ENCODE results near the gene APOB. TPM values are rescaled to one million over a fixed set of nuclear protein-coding genes. Genes with fewer than 3 reads are reported as not detected.

Gene APOB
- total RNA-seq, 3 donors from 2014 or later (not counting 1 experiment from before 2014, with no cell fraction given), result not detected

- no peaks in the 10 kb centered on the region for H3K4me1 Mint-ChIP-seq
- peaks cover 0 to 14% of the 10 kb centered on the region in 2 donors for H3K27me3 Mint-ChIP-seq (ENCODE audit: low read depth in 2 of 2)
- 80% methylated on average over 1 of the region's 1 CpG for WGBS (ENCODE audit: insufficient coverage)
- intact Hi-C loops (cut with micrococcal nuclease), result no loop called here
- H3K27ac ChIP-seq (ENCODE audit: low read length), result no peak overlapping the region
- peaks cover 0 to 5% of the 10 kb centered on the region in 2 donors for H3K9me3 Mint-ChIP-seq
- H3K36me3 Mint-ChIP-seq, result no peaks in the 10 kb centered on the region
- no peak overlapping the region for H3K4me3 Mint-ChIP-seq
- H3K9me3 ChIP-seq (ENCODE audit: control insufficient read depth, insufficient read depth, low read length), result no peaks in the 10 kb centered on the region
- H3K27me3 ChIP-seq (ENCODE audit: control insufficient read depth, insufficient read depth, low read length), result no peaks in the 10 kb centered on the region
- no peak for ATAC-seq
- no peak overlapping the region for H3K27ac Mint-ChIP-seq
- no peaks in the 10 kb centered on the region for H3K4me1 ChIP-seq (ENCODE audit: control insufficient read depth, insufficient read depth, low read length)
- H3K4me3 ChIP-seq (ENCODE audit: low read length), result no peak overlapping the region
- no peak for DNase-seq
- H3K36me3 ChIP-seq (ENCODE audit: control insufficient read depth, insufficient read depth, low read length), result no peaks in the 10 kb centered on the region
- no peak for TF ChIP-seq CTCF (IDR thresholded peaks at IDR 0.05)
Measured at GRCh38 chr2:21083482-21083881, 39.6 kb upstream of the APOB start.

GRCh38 chr2:21078296-21078695, 34.4 kb upstream of the APOB start:
- intact Hi-C loops (cut with micrococcal nuclease), result no loop called here
- Histone ChIP-seq H3K27me3 (ENCODE audit: control insufficient read depth, insufficient read depth, low read length) (no peaks in the 10 kb centered on the region), H3K9me3 (ENCODE audit: control insufficient read depth, insufficient read depth, low read length) (no peaks in the 10 kb centered on the region), H3K36me3 (ENCODE audit: control insufficient read depth, insufficient read depth, low read length) (no peaks in the 10 kb centered on the region), H3K27ac (ENCODE audit: low read length) (no peak overlapping the region), H3K4me1 (ENCODE audit: control insufficient read depth, insufficient read depth, low read length) (no peaks in the 10 kb centered on the region), H3K4me3 (ENCODE audit: low read length) (no peak overlapping the region)
- Mint-ChIP-seq H3K4me1 (no peaks in the 10 kb centered on the region), H3K4me3 (no peak overlapping the region), H3K27ac (no peak overlapping the region), H3K27me3 (ENCODE audit: low read depth in 2 of 2) (peaks cover 0 to 2% of the 10 kb centered on the region in 2 donors), H3K36me3 (no peaks in the 10 kb centered on the region), H3K9me3 (peaks cover 3 to 5% of the 10 kb centered on the region in 2 donors)
- ATAC-seq (no peak), DNase-seq (no peak)
- 69% methylated on average over 1 of the region's 1 CpG for WGBS (ENCODE audit: insufficient coverage)
- no peak for TF ChIP-seq CTCF (IDR thresholded peaks at IDR 0.05)

- H3K4me1 Mint-ChIP-seq, result no peaks in the 10 kb centered on the region
- H3K27me3 ChIP-seq (ENCODE audit: control insufficient read depth, insufficient read depth, low read length), result no peaks in the 10 kb centered on the region
- 87% methylated on average over 4 of the region's 4 CpGs for WGBS (ENCODE audit: insufficient coverage)
- no peak for DNase-seq
- no peaks in the 10 kb centered on the region for H3K36me3 Mint-ChIP-seq
- H3K4me3 ChIP-seq (ENCODE audit: low read length), result no peak overlapping the region
- no peaks in the 10 kb centered on the region for H3K4me1 ChIP-seq (ENCODE audit: control insufficient read depth, insufficient read depth, low read length)
- intact Hi-C loops (cut with micrococcal nuclease), result no loop called here
- H3K9me3 ChIP-seq (ENCODE audit: control insufficient read depth, insufficient read depth, low read length), result no peaks in the 10 kb centered on the region
- no peaks in the 10 kb centered on the region for H3K36me3 ChIP-seq (ENCODE audit: control insufficient read depth, insufficient read depth, low read length)
- H3K27me3 Mint-ChIP-seq (ENCODE audit: low read depth in 2 of 2), result peaks cover 2 to 8% of the 10 kb centered on the region in 2 donors
- H3K9me3 Mint-ChIP-seq, result no peaks in the 10 kb centered on the region
- TF ChIP-seq CTCF (IDR thresholded peaks at IDR 0.05), result no peak
- H3K27ac Mint-ChIP-seq, result no peak overlapping the region
- H3K4me3 Mint-ChIP-seq, result no peak overlapping the region
- ATAC-seq, result no peak
- no peak overlapping the region for H3K27ac ChIP-seq (ENCODE audit: low read length)
Measured at GRCh38 chr2:21072477-21073242, 28.8 kb upstream of the APOB start.
